RWPE2 (cell line): ENCODE results near the gene LRP11.
"Not testable (repeated sequence)": the region's sequence is repeated elsewhere in the genome, so short reads cannot be mapped to it uniquely, and the experiment has no call there.

Source experiments
- ATAC-seq: fragments of 200-7000 bp; cut with Tn5 transposase; 3 replicates; pipeline ENCODE4 v1.9.1; 2021; ENCODE audit warnings: low read depth
- DNase-seq: peaks from one replicate; pipeline ENCODE4 v3.0.0-alpha.2; 2020; ENCODE audit warnings: low spot score
- H3K27ac ChIP-seq: fragments of 450-650 bp; 2 replicates; pipeline ENCODE4 v1.5.1; 2017; ENCODE audit warnings: mild to moderate bottlenecking; ENCODE audit not compliant: poor library complexity, severe bottlenecking
- H3K27me3 ChIP-seq: fragments of 250-450 bp; sonication (Bioruptor Pico); 2 replicates; pipeline ENCODE4 v1.5.1; 2021; ENCODE audit warnings: mild to moderate bottlenecking, moderate library complexity; ENCODE audit not compliant: insufficient read depth, poor library complexity, severe bottlenecking
- H3K36me3 ChIP-seq: fragments of 250-450 bp; sonication (Bioruptor Pico); 2 replicates; pipeline ENCODE4 v1.5.1; 2020; ENCODE audit warnings: low read depth, mild to moderate bottlenecking, moderate library complexity
- H3K4me1 ChIP-seq: fragments of 250-450 bp; sonication (Bioruptor Pico); 2 replicates; pipeline ENCODE4 v1.5.1; 2021; ENCODE audit warnings: mild to moderate bottlenecking, moderate library complexity; ENCODE audit not compliant: insufficient read depth, poor library complexity, severe bottlenecking
- H3K4me3 ChIP-seq: fragments of 250-450 bp; sonication (Bioruptor Pico); 2 replicates; pipeline ENCODE4 v1.5.1; 2021; ENCODE audit warnings: mild to moderate bottlenecking, moderate library complexity; ENCODE audit not compliant: severe bottlenecking
- H3K9me3 ChIP-seq: fragments of 250-450 bp; sonication (Bioruptor Pico); 2 replicates; pipeline ENCODE4 v1.5.1; 2021; ENCODE audit warnings: mild to moderate bottlenecking, moderate library complexity; ENCODE audit not compliant: severe bottlenecking
- CTCF ChIP-seq: fragments of 450-650 bp; IDR thresholded peaks from one replicate; pipeline ENCODE4 v1.5.1; 2017; ENCODE audit warnings: mild to moderate bottlenecking, moderate library complexity; ENCODE audit not compliant: poor library complexity, severe bottlenecking

Gene LRP11

GRCh38 chr6:149852881-149853280, 11.3 kb downstream of the LRP11 start:
- no peak for TF ChIP-seq CTCF
- DNase-seq = no peak
- Histone ChIP-seq H3K27ac (peak overlapping the region; percentile 99), H3K27me3 (no peaks in the 10 kb centered on the region), H3K4me3 (no peak overlapping the region), H3K36me3 (peaks cover 30% of the 10 kb centered on the region), H3K9me3 (no peaks in the 10 kb centered on the region), H3K4me1 (peaks cover 60% of the 10 kb centered on the region)
- no peak for ATAC-seq

- Histone ChIP-seq H3K4me1 (peaks cover 61% of the 10 kb centered on the region), H3K27me3 (no peaks in the 10 kb centered on the region), H3K36me3 (peaks cover 31% of the 10 kb centered on the region), H3K4me3 (no peak overlapping the region), H3K27ac (peak overlapping the region; percentile 99), H3K9me3 (no peaks in the 10 kb centered on the region)
- DNase-seq (no peak), ATAC-seq (no peak)
- TF ChIP-seq CTCF = no peak
Measured at GRCh38 chr6:149852180-149852579, 12.0 kb downstream of the LRP11 start.

- peak overlapping the region; percentile 99 for H3K27ac ChIP-seq
- TF ChIP-seq CTCF = no peak
- H3K4me1 ChIP-seq = peaks cover 62% of the 10 kb centered on the region
- H3K36me3 ChIP-seq = peaks cover 31% of the 10 kb centered on the region
- H3K27me3 ChIP-seq = no peaks in the 10 kb centered on the region
- no peak for ATAC-seq
- no peaks in the 10 kb centered on the region for H3K9me3 ChIP-seq
- no peak for DNase-seq
- H3K4me3 ChIP-seq = no peak overlapping the region
Measured at GRCh38 chr6:149851461-149852110, 12.6 kb downstream of the LRP11 start.

- not testable (repeated sequence) for ATAC-seq, H3K4me3 ChIP-seq, H3K27me3 ChIP-seq, H3K9me3 ChIP-seq, DNase-seq
- Histone ChIP-seq H3K36me3 (peaks cover 52% of the 10 kb centered on the region), H3K27ac (peak overlapping the region; percentile 82), H3K4me1 (peaks cover 48% of the 10 kb centered on the region)
Measured at GRCh38 chr6:149848343-149848742, 15.8 kb downstream of the LRP11 start.

- Histone ChIP-seq H3K4me1 (peaks cover 48% of the 10 kb centered on the region), H3K9me3 (no peaks in the 10 kb centered on the region), H3K4me3 (no peak overlapping the region), H3K27ac (peak overlapping the region; percentile 82), H3K27me3 (no peaks in the 10 kb centered on the region), H3K36me3 (peaks cover 52% of the 10 kb centered on the region)
- DNase-seq (no peak), ATAC-seq (peak; percentile 4; the same call in 1 of the 3 replicates)
- no peak for TF ChIP-seq CTCF
Measured at GRCh38 chr6:149847939-149848267, 16.3 kb downstream of the LRP11 start.
